Duodenal mucosa (tissue), 2 donors: Measurements from ENCODE around the gene ERLEC1.

Experiments used
- H3K27ac ChIP-seq: one replicate; pipeline ENCODE4 v1.7.0; 2013; ENCODE audit warnings: low read depth, low read length
- H3K27me3 ChIP-seq, 2 donors: one replicate each; pipeline ENCODE4 v1.7.0; 2013; ENCODE audit warnings: low read length in 2 of 2, control low read depth in 1 of 2; ENCODE audit not compliant: insufficient read depth in 2 of 2, control insufficient read depth in 1 of 2
- H3K36me3 ChIP-seq, 2 donors: one replicate each; pipeline ENCODE4 v1.7.0; 2013; ENCODE audit warnings: low read length in 2 of 2, control low read depth in 1 of 2; ENCODE audit not compliant: insufficient read depth in 2 of 2, control insufficient read depth in 1 of 2
- H3K4me1 ChIP-seq, 2 donors: one replicate each; pipeline ENCODE4 v1.7.0; 2013; ENCODE audit warnings: low read length in 2 of 2, control low read depth in 1 of 2; ENCODE audit not compliant: insufficient read depth in 2 of 2, control insufficient read depth in 1 of 2
- H3K4me3 ChIP-seq, 2 donors: one replicate each; pipeline ENCODE4 v1.7.0; 2013; ENCODE audit warnings: low read length in 2 of 2, low read depth in 1 of 2
- H3K9ac ChIP-seq, 2 donors: one replicate each; pipeline ENCODE4 v1.7.0; 2013; ENCODE audit warnings: low read length in 2 of 2, low read depth in 1 of 2
- H3K9me3 ChIP-seq, 2 donors: one replicate each; pipeline ENCODE4 v1.7.0; 2013; ENCODE audit warnings: low read length in 2 of 2, control low read depth in 1 of 2; ENCODE audit not compliant: control insufficient read depth in 1 of 2

Gene ERLEC1

GRCh38 chr2:53786705-53787613 is at the start of gene ERLEC1, which contains the start of gene ASB3:
ERLEC1 (plus strand) TSS chr2:53787044; CDS start chr2:53787211, 167 bp downstream.
ASB3 (minus strand) TSS chr2:53786953; CDS start chr2:53765572, 21,381 bp downstream.
- Histone ChIP-seq H3K9ac (peak within 1 kb of the TSS; percentile 81 to 96), H3K27me3 (no peaks in the 10 kb centered on the region), H3K36me3 (peaks cover 0 to 3% of the 10 kb centered on the region in 2 donors), H3K4me3 (peak within 1 kb of the TSS; percentile 100), H3K4me1 (peaks cover 31 to 32% of the 10 kb centered on the region in 2 donors), H3K27ac (peak within 1 kb of the TSS; percentile 58), H3K9me3 (no peaks in the 10 kb centered on the region)

GRCh38 chr2:53737091-53737490 is 49.8 kb upstream of the ERLEC1 start:
- Histone ChIP-seq H3K4me3 (no peak overlapping the region), H3K27ac (no peak overlapping the region), H3K4me1 (no peaks in the 10 kb centered on the region), H3K9me3 (no peaks in the 10 kb centered on the region), H3K36me3 (peaks cover 6 to 11% of the 10 kb centered on the region in 2 donors), H3K27me3 (no peaks in the 10 kb centered on the region), H3K9ac (no peak overlapping the region)

- peaks cover 5% of the 10 kb centered on the region in 2 donors for H3K36me3 ChIP-seq
- no peak overlapping the region for H3K9ac ChIP-seq
- no peaks in the 10 kb centered on the region for H3K4me1 ChIP-seq
- H3K4me3 ChIP-seq, result no peak overlapping the region
- H3K9me3 ChIP-seq, result no peaks in the 10 kb centered on the region
- H3K27me3 ChIP-seq, result no peaks in the 10 kb centered on the region
- H3K27ac ChIP-seq, result no peak overlapping the region
These were observed 47.8 kb upstream of the ERLEC1 start for GRCh38 chr2:53739032-53739431.

- Histone ChIP-seq H3K4me3 (no peak overlapping the region), H3K27ac (no peak overlapping the region), H3K9ac (no peak overlapping the region)
These were observed 46.7 kb upstream of the ERLEC1 start for GRCh38 chr2:53740170-53740569.

GRCh38 chr2:53744395-53745065 is 42.3 kb upstream of the ERLEC1 start:
- Histone ChIP-seq H3K4me3 (no peak overlapping the region), H3K4me1 (no peaks in the 10 kb centered on the region), H3K36me3 (peaks cover 11 to 12% of the 10 kb centered on the region in 2 donors), H3K9ac (no peak overlapping the region), H3K27ac (no peak overlapping the region), H3K9me3 (no peaks in the 10 kb centered on the region), H3K27me3 (no peaks in the 10 kb centered on the region)

More at GRCh38 chr2:53740170-53740569, 46.7 kb upstream of the ERLEC1 start:
- Histone ChIP-seq H3K9me3 (no peaks in the 10 kb centered on the region), H3K36me3 (peaks cover 3 to 5% of the 10 kb centered on the region in 2 donors), H3K27me3 (no peaks in the 10 kb centered on the region), H3K4me1 (no peaks in the 10 kb centered on the region)

- no peak overlapping the region for H3K27ac ChIP-seq
- H3K4me1 ChIP-seq, result peaks cover 0 to 7% of the 10 kb centered on the region in 2 donors
- peaks cover 9 to 11% of the 10 kb centered on the region in 2 donors for H3K36me3 ChIP-seq
- no peaks in the 10 kb centered on the region for H3K9me3 ChIP-seq
- no peak overlapping the region for H3K4me3 ChIP-seq
- no peaks in the 10 kb centered on the region for H3K27me3 ChIP-seq
- H3K9ac ChIP-seq, result no peak overlapping the region
These were observed 36.6 kb upstream of the ERLEC1 start for GRCh38 chr2:53750041-53750768.

- Histone ChIP-seq H3K4me1 (peaks cover 0 to 9% of the 10 kb centered on the region in 2 donors), H3K27me3 (no peaks in the 10 kb centered on the region), H3K9ac (no peak overlapping the region), H3K4me3 (no peak overlapping the region), H3K9me3 (no peaks in the 10 kb centered on the region), H3K27ac (no peak overlapping the region), H3K36me3 (peaks cover 9 to 17% of the 10 kb centered on the region in 2 donors)
These were observed 35.1 kb upstream of the ERLEC1 start for GRCh38 chr2:53751728-53752127.

GRCh38 chr2:53752385-53752784 is 34.5 kb upstream of the ERLEC1 start:
- Histone ChIP-seq H3K36me3 (peaks cover 9 to 17% of the 10 kb centered on the region in 2 donors), H3K4me3 (no peak overlapping the region), H3K4me1 (peaks cover 0 to 9% of the 10 kb centered on the region in 2 donors), H3K27ac (no peak overlapping the region), H3K9me3 (no peaks in the 10 kb centered on the region), H3K9ac (no peak overlapping the region), H3K27me3 (no peaks in the 10 kb centered on the region)

- no peak overlapping the region for H3K27ac ChIP-seq
- H3K9ac ChIP-seq, result no peak overlapping the region
- no peaks in the 10 kb centered on the region for H3K27me3 ChIP-seq
- peaks cover 0 to 9% of the 10 kb centered on the region in 2 donors for H3K4me1 ChIP-seq
- no peaks in the 10 kb centered on the region for H3K9me3 ChIP-seq
- H3K4me3 ChIP-seq, result no peak overlapping the region
- peaks cover 3 to 10% of the 10 kb centered on the region in 2 donors for H3K36me3 ChIP-seq
These were observed 33.8 kb upstream of the ERLEC1 start for GRCh38 chr2:53753041-53753440.
